ENCODE data around the gene PTGES3. TPM values are rescaled to one million over a fixed set of nuclear protein-coding genes. Genes with fewer than 3 reads are reported as not detected.
"Not testable (repeated sequence)": the region's sequence is repeated elsewhere in the genome, so short reads cannot be mapped to it uniquely, and the experiment has no call there.

PTGES3 gene
- total RNA-seq, result 59.9 and 82.2 TPM in 2 replicates
- polyA plus RNA-seq, result 210 and 262 TPM in 2 replicates

GRCh38 chr12:56688129-56688845, at the start of gene PTGES3:
PTGES3 (minus strand) TSS chr12:56688284; CDS start chr12:56687999, 285 bp downstream.
- Histone ChIP-seq H3K36me3 (no peaks in the 10 kb centered on the region), H3K9me3 (ENCODE audit: low read depth) (no peaks in the 10 kb centered on the region), H3K27me3 (no peaks in the 10 kb centered on the region), H3K27ac (peak within 1 kb of the TSS; percentile 96), H3K4me3 (peak within 1 kb of the TSS; percentile 81), H3K4me1 (ENCODE audit: low read depth) (peaks cover 16% of the 10 kb centered on the region)
- peak; percentile 99 for DNase-seq (ENCODE audit: low read depth in 1 of 2, low spot score in 1 of 2)
- no peak for TF ChIP-seq CTCF (IDR thresholded peaks at IDR 0.05; ENCODE audit: low read depth, low read length)

- Histone ChIP-seq H3K4me3 (no peak overlapping the region), H3K27me3 (no peaks in the 10 kb centered on the region), H3K27ac (no peak overlapping the region), H3K4me1 (ENCODE audit: low read depth) (peaks cover 9% of the 10 kb centered on the region), H3K36me3 (peaks cover 7% of the 10 kb centered on the region), H3K9me3 (ENCODE audit: low read depth) (no peaks in the 10 kb centered on the region)
- no peak for DNase-seq (ENCODE audit: low read depth in 1 of 2, low spot score in 1 of 2)
- no peak for TF ChIP-seq CTCF (IDR thresholded peaks at IDR 0.05; ENCODE audit: low read depth, low read length)
Measured at GRCh38 chr12:56728139-56728861, 40.2 kb upstream of the PTGES3 start.

GRCh38 chr12:56726196-56726675, 38.2 kb upstream of the PTGES3 start:
- not testable (repeated sequence) for DNase-seq (ENCODE audit: low read depth in 1 of 2, low spot score in 1 of 2); H3K4me3 ChIP-seq; H3K9me3 ChIP-seq (ENCODE audit: low read depth); H3K27me3 ChIP-seq
- peak overlapping the region; percentile 98 for H3K27ac ChIP-seq
- peaks cover 12% of the 10 kb centered on the region for H3K36me3 ChIP-seq
- peaks cover 28% of the 10 kb centered on the region for H3K4me1 ChIP-seq (ENCODE audit: low read depth)

- peak overlapping the region; percentile 98 for H3K27ac ChIP-seq
- H3K4me1 ChIP-seq (ENCODE audit: low read depth), result peaks cover 33% of the 10 kb centered on the region
- DNase-seq (ENCODE audit: low read depth in 1 of 2, low spot score in 1 of 2), result no peak
- no peaks in the 10 kb centered on the region for H3K27me3 ChIP-seq
- H3K36me3 ChIP-seq, result peaks cover 10% of the 10 kb centered on the region
- peak overlapping the region; percentile 86 for H3K4me3 ChIP-seq
- TF ChIP-seq CTCF (IDR thresholded peaks at IDR 0.05; ENCODE audit: low read depth, low read length), result no peak
- no peaks in the 10 kb centered on the region for H3K9me3 ChIP-seq (ENCODE audit: low read depth)
Measured at GRCh38 chr12:56725723-56726102, 37.6 kb upstream of the PTGES3 start.

- Histone ChIP-seq H3K9me3 (ENCODE audit: low read depth) (no peaks in the 10 kb centered on the region), H3K4me1 (ENCODE audit: low read depth) (peaks cover 38% of the 10 kb centered on the region), H3K4me3 (peak within 1 kb of the TSS; percentile 86), H3K27ac (peak within 1 kb of the TSS; percentile 98), H3K36me3 (peaks cover 10% of the 10 kb centered on the region), H3K27me3 (no peaks in the 10 kb centered on the region)
- DNase-seq (ENCODE audit: low read depth in 1 of 2, low spot score in 1 of 2), result peak; percentile 99
- TF ChIP-seq CTCF (IDR thresholded peaks at IDR 0.05; ENCODE audit: low read depth, low read length), result no peak
Measured at GRCh38 chr12:56724972-56725722, 37.1 kb upstream of the PTGES3 start, which contains the start of gene NACA. NACA (minus strand) TSS chr12:56725299; CDS start chr12:56724521, 778 bp downstream.

Measured in cardiac muscle cell (in vitro differentiated cells and primary cell).